ENCODE measurements around the gene LCN2.
"Not testable (repeated sequence)": the region's sequence is repeated elsewhere in the genome, so short reads cannot be mapped to it uniquely, and the experiment has no call there.

Gene LCN2

DNA sequence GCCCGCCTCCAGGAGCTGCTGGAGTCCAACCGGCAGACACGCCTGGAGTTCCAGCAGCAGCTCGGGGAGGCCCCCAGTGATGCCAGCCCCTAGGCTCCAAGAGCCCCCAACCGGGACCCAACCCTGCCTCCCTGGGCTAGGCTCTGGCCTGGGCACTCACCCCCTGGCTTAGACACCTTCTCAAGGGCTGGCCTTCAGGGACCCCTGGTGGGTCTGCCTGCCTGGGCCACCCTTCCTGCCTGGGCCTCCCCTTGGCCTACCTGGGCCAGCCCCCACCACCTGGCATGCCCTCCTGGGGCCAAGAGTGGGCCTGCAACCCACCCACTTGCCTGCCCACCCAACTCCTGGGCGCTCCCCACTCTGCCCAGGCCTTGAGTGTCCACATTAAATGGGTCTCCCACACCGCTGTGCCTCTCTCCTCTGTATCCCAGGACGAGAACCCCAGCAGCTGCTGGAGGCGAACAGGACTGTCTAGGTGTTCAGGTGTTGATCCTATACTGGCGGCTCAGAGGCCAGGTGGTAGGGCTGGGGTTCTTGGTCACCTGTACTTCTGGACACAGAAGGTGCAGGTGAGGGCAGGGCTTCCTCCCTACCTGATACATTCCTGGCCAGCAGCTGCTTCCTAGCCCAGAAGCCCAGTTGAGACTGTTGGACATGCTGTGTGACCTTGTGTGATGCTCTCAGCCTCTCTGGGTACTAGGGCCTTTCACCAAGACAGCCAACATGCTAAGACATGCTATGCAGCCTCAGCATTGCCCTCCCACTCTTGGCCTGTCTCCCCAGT, 14.5 kb downstream of the LCN2 start:
- H3K27ac ChIP-seq = peak overlapping the region; percentile 8
- DNase-seq (ENCODE audit: low read depth, low spot score) = no peak

GRCh38 chr9:128164307-128164885, 15.1 kb downstream of the LCN2 start:
- DNase-seq (ENCODE audit: low read depth, low spot score) = no peak
- peak overlapping the region; percentile 8 for H3K27ac ChIP-seq

- H3K27ac ChIP-seq = no peak overlapping the region
- no peak for DNase-seq (ENCODE audit: low read depth, low spot score)
These were observed 16.9 kb downstream of the LCN2 start for GRCh38 chr9:128166169-128166568.

DNA sequence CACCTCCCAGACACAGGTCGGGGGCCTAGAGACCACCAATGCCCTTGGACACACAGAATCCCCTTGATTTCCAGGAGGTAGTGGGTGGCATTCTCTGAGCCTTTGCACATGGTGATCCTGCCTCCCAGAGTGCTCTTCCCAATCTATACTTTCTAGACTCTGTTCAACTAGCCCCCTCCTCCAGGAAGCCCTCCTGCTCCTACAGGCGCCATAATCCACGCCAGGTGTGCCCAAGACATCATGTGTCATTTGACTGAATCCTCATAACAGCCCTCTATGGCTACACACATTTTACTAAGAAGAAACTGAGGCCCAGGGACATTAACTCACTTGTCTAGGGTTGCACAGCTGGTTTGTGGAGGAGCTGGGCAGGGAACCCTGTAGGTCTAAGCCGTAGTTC, 18.0 kb downstream of the LCN2 start:
- no peak for DNase-seq (ENCODE audit: low read depth, low spot score)
- H3K27ac ChIP-seq = no peak overlapping the region

DNA sequence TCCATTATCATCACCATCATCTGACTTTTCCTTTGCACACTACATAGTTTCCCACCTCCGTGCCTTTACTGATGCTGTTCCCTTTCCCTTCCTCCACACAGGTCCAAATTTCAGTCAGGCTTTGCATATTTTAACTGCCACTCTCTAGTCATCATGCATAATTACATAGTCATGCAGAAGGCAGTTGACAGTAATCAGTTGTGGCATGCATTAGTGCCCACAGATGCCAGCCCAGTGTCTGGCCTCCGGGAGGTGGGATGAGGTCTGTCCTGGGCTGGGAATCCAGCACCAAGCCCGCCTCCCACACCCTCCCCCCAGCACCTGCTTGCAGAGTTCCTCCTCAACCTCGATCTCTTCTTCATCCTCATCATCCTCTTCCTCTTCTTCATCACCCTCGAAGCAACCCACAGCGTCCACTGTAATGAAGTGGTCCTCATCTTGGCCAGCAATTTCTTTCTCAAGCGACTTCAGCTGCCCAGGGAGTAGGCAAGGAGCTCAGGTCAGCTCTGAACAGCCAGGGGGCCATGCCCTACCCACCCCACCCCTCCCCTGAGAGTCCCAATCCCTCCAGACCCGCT, 19.6 kb downstream of the LCN2 start:
- DNase-seq (ENCODE audit: low read depth, low spot score) = no peak
- no peak overlapping the region for H3K27ac ChIP-seq

DNA sequence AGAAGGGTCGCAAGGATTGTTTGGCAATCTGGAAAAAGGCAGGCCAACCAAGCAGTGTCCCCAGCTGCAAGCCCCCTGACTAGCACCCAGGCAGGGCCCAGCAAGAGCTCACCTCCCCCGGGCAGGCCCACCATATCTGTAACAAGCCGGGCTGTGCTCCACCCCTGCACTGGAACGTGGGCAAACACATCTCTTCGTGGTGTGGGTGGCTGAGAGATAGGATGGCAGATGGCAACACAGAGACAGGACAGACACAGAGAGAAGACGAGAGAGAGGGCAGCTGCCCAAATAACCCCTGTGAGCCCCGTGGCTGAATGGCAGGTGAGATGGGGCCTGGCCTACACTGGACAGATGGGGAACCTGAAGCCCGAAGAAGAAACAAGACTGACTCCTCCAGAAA, 20.2 kb downstream of the LCN2 start:
- DNase-seq (ENCODE audit: low read depth, low spot score) = no peak

DNA sequence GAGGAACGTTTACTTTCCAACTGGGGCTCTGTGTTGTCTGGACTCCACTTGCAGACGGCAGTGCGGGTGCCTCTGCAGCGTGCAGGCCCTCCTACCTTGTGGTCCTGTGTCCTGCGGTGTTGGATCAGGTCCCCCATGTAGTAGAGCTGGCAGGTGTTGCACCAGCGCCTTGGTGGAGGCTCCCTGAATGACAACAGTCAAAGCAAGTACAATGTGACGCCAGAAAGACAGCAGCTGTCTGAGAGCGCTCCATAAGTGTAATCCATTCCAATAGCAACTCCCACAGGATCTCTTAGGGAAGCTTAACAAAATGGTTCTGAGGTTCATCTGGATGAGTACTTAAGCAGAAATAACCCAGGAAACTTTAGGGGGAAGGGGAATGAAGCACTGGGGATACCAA, 20.7 kb downstream of the LCN2 start:
- DNase-seq (ENCODE audit: low read depth, low spot score) = no peak
- no peak overlapping the region for H3K27ac ChIP-seq

More for the DNA sequence above, 20.2 kb downstream of the LCN2 start:
- no peak overlapping the region for H3K27ac ChIP-seq

DNA sequence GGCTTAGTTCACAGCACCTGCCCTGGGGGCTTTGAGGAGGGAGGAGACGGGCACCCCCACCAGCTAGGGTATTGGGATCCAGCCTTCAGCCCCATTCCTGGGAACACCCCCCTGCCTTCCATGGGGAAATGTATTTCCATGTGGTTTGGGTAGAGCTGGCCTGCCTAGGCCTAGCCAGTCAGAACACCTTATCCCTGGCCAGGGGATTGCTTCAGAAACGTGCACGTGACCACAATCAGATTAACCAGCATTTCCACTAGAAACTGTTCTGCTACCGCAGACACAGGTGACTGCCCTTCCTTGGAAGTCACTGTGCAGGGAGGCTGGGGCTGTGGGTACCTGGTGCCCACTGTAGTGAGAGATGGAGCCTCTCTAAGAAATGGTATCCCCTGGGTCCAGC, 24.8 kb downstream of the LCN2 start:
- H3K27ac ChIP-seq = no peak overlapping the region
- no peak for DNase-seq (ENCODE audit: low read depth, low spot score)

DNA sequence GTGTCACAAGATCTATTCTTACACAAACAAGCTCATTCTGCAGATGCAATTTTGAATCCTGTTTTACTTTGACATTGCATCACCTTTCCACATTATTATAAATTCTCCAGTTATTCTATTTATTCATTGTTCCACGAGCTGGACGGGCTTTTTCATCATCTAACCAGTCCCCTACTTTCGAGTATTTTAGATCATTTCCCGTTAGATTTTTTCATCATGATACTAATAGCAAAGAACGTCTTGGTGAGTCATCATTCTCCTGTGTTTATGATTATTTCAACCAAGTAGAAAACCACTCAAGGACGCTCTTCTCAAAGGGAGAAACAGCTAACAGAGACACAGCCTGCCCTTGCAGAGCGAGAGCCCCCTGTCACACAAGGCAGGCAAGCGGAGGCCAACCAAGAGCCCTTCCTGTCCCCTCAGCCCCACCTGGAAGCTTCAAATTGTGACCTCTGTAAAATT, 25.9 kb downstream of the LCN2 start:
- no peak for DNase-seq (ENCODE audit: low read depth, low spot score)
- no peak overlapping the region for H3K27ac ChIP-seq

DNA sequence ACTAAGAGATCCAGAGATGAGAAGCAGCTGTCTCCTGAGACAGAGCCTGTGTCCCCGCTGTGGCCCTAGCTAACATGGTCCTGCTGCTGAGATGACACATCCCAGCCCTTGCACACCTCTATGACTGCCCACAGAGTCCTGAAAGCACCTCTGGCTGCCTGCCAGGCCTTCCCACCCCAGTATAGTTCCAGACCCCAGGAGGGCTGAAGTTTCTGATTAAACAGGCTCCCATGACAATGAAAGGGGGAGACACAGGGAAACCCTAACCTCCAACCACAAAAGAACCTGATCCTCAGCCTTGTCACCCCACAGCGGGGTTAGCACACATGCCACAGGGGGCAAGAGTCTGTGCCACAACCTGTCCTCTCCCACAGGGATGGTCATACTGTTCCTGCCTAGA, 26.5 kb downstream of the LCN2 start:
- DNase-seq (ENCODE audit: low read depth, low spot score) = no peak
- H3K27ac ChIP-seq = no peak overlapping the region

DNA sequence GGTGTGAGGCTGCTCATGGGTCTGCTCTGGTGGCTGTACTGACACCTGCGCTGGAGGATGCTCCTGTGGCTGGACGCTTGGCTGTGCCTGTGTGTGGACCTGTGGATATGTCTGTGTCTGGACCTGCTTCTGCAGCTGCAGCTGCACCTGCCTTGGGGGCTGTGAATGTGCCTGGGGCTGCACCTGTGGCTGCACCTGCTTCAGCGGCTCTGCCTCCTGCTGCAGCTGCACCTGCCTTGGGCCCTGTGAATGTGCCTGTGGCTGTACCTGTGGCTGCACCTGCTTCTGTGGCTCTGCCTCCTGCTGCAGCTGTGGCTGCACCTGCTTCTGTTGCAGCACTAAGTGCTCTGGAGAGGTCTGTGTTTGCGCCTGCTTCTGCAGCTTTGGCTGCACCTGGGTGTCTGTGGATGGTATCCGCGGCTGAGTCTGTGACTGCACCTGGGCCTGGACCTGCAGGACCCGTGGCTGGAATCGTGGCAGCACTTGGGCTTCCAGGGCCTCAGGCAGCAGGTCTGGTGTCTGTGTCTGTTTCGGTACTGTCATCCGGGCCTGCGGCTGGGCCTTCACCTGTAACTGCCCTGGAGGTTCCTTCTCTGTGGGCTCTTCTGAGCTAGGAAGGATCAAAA, 29.7 kb downstream of the LCN2 start:
- no peak overlapping the region for H3K27ac ChIP-seq
- no peak for DNase-seq (ENCODE audit: low read depth, low spot score)

- no peak for DNase-seq (ENCODE audit: low read depth, low spot score)
- no peak overlapping the region for H3K27ac ChIP-seq
These were observed 30.7 kb downstream of the LCN2 start for GRCh38 chr9:128180001-128180400.

DNA sequence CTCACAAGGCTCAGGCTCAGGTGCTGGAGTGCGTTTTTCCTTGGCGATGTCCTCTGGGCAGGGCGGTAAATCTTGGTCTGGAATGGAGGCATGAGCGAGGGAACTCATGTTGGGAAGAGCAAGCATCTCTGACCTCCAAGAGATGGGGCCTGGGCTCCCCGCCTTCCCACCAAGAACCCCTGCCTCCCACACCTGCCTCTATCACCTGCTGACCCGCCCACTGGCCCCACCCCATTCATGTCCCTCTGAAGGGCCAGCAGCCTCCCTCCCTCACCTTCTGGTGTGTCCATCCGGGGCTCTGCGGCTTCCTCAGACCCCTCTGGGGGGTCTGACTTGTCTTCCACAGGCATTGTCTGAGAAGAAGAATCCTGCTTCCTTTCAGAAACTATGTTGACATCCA, 31.2 kb downstream of the LCN2 start:
- DNase-seq (ENCODE audit: low read depth, low spot score) = no peak
- H3K27ac ChIP-seq = no peak overlapping the region

DNA sequence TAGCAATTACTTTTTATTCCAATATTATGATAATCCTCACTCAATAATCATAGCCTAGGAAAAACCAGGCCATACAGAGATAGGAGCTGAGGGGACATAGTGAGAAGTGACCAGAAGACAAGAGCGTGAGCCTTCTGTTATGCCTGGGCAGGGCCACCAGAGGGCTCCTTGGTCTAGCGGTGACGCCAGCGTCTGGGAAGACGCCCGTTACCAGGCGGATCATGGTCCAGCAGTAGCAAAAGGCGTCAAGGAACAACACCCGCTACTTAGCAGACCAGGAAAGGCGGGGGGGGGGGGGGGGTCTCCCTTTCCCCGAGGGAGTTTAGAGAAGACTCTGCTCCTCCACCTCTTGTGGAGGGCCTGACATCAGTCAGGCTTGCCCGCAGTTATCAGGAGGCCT, 32.2 kb downstream of the LCN2 start:
- not testable (repeated sequence) for DNase-seq (ENCODE audit: low read depth, low spot score); H3K27ac ChIP-seq

- DNase-seq (ENCODE audit: low read depth, low spot score) = no peak
- no peak overlapping the region for H3K27ac ChIP-seq
These were observed 33.8 kb downstream of the LCN2 start for GRCh38 chr9:128182893-128183588.

DNA sequence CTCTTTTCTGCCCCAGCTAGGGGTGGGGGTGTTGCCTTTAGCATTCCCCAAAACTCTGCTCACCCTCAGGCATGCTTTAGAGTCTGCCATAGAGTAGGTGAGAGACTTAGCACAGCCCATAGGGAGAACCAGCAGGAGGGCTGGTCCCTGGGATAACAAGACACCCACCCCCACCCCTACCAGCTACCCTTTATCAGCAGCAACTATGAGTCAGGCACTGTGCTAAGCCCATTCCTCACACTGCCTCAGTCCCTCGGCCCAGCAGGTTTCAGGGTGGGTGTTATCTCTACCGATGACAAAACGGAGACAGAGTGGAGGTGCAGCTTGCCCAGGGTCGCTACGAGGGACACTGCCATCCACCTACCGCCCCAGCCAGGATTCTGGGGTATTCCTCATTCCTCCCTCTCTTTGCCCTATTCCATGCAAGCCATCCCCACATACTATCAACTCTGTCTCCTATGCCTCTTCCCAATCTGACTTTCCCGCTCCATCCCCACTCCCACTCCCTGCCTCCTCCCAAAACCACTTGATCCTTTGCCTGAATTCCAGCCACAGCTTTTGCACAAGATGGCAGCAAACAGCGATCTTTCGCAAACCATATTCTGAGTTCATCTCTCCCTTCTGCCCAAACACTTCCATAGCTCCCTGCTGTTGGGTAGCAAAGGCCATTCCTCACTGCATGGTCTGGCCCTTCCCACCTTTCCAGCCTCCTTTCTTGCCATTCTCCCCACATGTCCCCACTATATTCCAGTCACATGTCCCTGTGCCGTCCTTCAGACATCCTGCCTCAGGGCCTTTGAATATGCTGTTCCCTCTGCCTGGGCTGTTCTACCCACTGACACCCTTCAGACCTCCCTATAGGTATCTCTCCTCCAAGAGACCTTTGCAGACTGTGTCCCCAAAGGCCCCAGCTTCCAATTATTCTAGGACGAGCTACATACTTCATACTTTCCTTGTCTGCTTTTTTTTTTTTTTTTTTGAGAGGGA, 37.0 kb downstream of the LCN2 start:
- H3K27ac ChIP-seq = no peak overlapping the region
- DNase-seq (ENCODE audit: low read depth, low spot score) = no peak

DNA sequence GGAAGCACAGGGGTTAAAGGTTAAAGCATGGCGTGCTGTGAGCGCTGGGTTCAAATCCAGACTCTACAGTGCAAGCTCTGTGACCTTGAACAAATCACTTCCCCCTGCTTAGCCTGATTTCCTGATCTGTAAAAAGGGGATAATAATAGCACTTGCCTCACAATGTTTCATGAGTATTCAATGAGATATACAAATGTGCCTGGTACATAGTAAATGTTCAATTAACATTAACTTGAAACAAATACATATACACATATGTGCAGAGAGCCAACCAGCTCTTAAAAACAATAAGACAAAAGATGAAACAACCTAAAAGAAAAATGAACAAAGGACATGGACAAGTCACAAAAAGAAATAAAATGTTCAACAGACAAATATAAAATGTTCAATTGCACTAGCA, 38.1 kb downstream of the LCN2 start:
- DNase-seq (ENCODE audit: low read depth, low spot score) = no peak
- no peak overlapping the region for H3K27ac ChIP-seq

- DNase-seq (ENCODE audit: low read depth, low spot score) = no peak
- H3K27ac ChIP-seq = no peak overlapping the region
These were observed 39.0 kb downstream of the LCN2 start for GRCh38 chr9:128188209-128188608.

- no peak for DNase-seq (ENCODE audit: low read depth, low spot score)
- H3K27ac ChIP-seq = no peak overlapping the region
These were observed 40.8 kb downstream of the LCN2 start for GRCh38 chr9:128190013-128190412.
